IPS-11a (cell line): Measurements from ENCODE around the gene DCTN3.

Experiments
- H3K4me3 ChIP-seq: one replicate; pipeline ENCODE4 v1.5.1; 2013; ENCODE audit warnings: low read depth, low read length, control low read depth

DCTN3 gene

DNA sequence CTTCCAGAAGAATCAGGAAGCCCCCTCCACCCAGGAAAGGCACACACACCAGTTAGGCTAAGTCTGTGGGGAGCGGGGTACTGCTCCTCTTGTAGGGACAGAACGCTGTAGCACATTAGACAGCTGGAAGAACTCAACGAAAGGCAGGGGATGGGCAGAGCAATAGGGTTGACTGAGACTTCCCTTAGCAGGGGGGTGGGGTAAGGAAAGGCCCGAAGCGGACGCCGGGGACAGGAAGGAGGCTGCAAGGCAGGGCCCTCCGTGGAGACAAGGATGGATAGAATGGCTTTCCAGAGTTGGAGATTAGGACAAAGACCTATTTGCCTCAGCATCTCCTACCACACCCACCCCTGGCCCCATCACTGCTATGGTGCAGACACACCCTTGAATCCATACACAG lies 45.1 kb downstream of the DCTN3 start:
- no peak overlapping the region for H3K4me3 ChIP-seq

DNA sequence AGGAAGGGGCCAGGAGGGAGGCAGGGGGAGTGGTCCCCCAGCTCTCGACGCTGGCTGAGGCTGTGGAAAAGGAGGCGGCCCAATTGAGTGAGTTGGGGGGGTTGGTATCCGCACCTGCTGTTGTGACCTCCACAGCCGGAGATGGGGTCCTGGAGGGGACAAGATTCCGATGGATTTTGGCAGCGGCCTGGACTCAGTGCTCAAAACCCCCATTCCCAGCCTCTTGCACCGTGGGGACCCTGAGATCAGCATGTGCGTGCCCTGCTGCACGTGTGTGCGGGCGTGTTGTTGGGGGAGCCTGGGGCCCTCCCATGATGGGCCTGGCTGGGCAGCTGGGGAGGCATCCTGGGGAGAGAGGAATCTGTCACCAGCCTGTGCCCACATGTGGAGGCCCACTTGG lies 45.7 kb downstream of the DCTN3 start:
- H3K4me3 ChIP-seq = no peak overlapping the region

DNA sequence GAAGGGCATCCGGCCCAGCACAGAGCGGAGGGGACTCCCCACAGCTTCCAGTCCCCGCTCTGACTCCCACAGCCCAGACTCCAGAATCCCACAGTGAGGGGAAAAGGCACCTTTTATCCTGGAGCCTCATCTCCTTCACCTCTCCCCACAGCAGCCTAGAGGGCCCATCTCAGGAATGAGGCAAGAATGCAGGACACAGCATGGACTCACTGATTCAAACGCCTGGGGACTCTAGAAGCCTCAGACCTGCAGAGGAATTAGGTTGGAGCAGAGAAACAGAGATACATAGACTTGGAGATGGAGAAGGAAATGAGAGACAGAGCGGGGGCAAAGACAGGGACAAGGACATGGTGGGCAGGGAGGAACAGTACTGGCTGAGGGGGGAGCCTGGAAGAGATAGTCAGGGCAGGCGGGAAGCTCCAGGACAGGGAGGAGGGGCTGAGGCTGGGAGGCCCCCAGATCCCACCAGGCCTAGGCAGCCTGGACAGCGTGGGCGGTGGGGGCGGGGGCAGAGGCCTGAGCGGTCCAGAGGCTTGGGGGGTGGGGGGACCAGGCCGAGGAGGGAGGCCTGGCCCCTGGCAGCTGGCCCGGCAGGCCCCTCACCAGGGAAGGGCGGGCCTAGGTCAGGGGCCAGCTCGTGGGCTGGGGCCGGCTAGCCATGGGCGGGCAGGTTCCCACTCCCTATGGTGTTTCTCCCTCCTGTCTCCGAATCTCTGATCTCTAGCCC lies 46.5 kb downstream of the DCTN3 start:
- no peak overlapping the region for H3K4me3 ChIP-seq

DNA sequence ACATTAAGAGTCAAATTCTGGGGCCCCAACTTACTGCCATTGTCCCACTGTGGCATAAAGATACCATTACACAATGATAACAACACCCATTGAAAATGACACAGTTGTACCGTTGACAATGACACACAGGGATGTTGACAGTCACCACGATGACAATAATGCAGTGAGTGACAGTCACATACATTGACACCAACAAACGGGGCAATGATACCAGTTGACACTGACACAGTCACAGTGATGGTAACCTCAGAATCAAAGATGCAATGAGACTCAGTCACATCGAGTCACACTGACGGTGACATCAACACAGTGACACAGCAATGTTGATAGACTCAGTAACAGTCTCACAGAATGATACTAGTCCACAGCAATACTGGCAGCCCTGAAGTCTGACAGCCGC lies 47.7 kb downstream of the DCTN3 start:
- H3K4me3 ChIP-seq = no peak overlapping the region

DNA sequence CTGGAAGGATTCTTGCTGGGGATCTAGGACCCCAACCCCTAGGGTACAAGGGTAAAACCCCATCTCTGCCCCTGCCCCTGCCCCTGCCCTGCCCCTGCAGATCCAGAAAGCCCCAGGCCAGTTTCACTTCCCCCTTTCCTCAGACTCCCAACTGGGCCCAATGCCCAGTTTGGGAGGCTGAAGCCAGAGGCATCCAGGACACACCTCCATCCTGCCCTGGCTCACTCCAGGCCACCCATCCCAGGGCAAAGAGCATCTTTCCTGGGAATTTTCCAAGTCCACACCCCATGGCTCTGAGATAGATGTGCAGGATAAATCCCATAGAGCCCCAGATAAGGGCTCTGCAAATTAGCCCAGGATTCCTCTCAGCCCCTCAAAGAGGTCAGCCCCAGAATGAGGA lies 48.2 kb downstream of the DCTN3 start:
- H3K4me3 ChIP-seq = no peak overlapping the region

DNA sequence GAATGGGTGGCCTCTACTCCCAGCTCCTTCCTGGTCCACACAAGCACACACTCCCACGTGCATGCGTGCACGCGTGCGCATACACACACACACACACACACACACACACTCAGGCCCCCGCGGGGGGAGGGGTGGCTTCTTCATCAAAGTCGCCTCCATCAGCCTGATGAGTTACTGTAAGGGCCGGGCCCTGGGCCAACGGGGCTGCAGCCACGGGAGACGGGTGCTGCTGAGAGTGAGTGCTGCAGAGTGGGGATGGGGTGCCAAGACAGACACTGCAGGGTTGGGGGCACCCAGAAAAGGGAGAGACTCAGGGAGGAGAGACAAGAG lies 48.8 kb downstream of the DCTN3 start:
- no peak overlapping the region for H3K4me3 ChIP-seq

DNA sequence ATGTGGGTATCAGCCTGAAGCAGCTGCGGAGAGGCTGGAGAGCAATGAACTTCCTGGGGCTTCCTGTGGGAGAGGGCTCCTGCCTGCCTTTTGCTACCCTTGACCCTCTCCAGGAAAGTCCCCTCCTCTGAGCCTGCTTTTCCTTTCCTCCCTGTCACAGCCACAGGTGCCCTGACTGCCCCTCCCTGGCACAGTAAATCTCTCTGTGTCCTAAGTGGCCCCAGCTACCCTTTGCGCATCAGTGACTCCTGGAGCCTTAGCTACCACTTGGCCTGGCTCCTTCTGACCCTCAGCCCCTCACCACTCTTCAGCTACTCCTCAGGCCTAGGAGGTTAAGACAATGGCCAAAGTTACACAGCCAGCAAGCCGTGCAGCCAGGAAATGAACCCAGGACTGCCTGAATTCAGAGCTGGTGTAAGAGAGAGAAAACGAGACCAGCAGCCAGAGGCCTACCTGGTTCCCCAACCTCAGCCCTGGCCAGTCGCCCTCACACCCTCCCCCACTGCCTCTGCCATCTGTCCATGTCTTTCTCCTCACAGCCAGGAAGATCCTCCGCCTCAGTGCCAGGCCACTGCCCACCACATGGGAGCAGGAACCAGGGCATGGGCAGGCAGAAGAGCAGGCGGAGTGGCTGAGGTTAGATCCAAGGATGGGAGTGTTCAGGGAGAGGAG lies 49.4 kb downstream of the DCTN3 start:
- H3K4me3 ChIP-seq = no peak overlapping the region

DNA sequence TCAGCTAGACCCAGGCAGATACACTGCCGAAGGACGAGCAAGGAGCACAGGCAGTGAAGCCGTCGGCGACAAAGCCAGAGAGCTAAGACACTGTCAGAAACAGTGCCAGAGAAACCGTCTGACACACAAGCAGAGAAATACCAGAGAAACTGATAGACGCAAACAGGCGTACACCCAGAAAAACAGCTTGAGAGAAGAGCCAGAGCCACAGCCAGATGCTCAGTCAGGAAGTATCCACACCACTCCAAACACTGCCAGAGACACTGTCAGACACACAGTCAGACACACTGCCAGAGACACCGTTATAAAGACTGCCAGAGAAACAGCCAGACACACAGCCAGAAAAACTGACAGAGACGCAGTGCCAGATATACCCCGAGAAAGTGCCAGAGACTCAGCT lies 49.9 kb downstream of the DCTN3 start:
- H3K4me3 ChIP-seq = no peak overlapping the region

DNA sequence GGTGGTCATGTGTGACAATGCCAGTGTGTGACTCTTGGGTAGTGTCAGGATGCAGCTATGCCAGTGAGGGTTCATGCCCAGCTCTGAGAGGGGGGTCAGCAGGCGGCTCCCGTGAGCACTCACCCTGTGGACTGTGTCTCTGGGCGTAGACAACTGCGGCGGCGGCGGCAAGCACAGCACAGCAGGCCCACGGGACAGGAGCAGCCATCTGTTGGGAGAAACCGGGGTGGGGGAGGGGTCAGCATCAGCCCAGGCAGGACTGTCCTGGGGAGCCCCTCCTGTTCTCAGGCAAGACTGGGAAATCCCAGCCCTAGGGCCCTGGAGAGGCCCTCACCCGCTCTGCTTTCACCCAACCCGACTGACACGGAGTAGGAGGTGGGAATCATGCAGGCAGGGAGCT lies 51.5 kb downstream of the DCTN3 start:
- no peak overlapping the region for H3K4me3 ChIP-seq

DNA sequence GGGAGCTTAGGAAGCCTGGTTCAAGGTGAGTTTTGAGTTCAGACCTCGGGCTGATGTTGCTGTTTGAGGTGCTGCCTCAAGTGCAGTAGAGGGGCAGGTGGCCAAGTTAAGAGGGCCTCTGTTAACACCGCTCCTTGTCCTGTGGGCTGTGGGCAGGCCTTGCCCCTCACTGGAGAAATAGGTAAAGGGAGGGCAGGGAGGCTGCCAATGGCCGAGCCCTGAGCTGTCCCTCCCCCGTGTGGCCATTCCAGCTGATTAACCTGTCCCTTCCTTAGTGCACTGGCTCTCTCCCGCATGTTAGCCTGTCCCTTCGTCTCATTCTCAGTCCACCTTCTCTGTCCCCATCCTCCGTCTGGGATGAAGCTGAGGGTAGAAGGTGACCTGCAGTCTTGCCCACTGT lies 52.2 kb downstream of the DCTN3 start:
- no peak overlapping the region for H3K4me3 ChIP-seq

DNA sequence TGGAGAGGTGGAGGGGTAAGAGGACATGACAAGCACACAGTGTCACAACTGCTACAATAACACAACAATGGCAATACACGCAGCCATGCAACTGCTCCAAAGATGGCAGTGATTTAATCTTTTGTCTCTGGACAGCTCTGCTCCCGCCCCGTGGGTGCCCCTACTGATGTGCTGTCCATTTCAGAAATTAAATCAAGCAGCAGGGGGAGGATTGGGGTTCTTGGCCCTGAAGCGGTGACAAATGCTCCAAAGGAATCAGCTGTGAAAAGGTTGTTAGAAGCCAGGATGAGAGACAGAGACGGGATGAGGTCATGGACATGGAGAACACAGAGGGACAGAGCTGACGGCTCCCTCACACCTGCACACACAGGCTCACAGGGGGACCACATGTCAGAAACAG lies 53.3 kb downstream of the DCTN3 start:
- no peak overlapping the region for H3K4me3 ChIP-seq

DNA sequence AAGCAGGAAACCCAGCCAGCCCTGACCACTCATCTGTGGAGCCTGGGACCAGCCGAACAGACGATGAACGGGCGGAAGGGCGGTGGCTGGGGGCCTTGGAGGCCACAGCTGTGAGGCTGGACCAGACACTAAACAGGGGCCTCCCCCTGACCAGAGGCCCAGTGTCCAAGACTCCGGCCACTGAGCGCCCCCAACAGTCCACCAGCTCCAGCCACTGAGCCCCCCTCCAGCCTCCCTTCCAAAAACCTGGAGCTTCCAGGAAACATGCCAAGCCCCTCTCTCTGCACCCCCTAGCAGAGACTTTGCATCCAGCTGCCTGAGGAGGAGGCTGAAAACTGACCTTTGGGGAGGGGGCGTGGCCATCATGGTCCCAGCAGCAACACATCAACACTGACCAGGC lies 54.0 kb downstream of the DCTN3 start:
- no peak overlapping the region for H3K4me3 ChIP-seq

DNA sequence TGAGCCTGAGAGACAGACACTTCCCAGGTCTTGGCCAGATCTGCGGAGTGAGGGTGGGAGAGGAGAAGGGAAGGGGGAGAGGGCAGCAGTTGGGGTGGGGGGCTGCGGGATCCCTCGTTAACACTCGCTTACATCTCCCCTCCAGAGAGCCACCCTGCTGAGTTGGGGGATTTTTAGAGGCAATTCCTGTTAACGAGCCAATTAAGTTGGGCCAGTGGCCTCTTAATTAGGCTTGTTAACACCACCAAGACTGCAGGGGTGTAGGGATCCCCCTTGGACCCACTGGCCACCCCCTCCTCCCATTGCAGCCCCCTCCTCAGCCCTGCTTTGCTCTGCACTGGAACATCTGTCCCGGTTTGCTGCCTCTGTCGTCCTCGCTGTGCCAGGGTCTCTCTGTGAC lies 54.4 kb downstream of the DCTN3 start:
- no peak overlapping the region for H3K4me3 ChIP-seq

DNA sequence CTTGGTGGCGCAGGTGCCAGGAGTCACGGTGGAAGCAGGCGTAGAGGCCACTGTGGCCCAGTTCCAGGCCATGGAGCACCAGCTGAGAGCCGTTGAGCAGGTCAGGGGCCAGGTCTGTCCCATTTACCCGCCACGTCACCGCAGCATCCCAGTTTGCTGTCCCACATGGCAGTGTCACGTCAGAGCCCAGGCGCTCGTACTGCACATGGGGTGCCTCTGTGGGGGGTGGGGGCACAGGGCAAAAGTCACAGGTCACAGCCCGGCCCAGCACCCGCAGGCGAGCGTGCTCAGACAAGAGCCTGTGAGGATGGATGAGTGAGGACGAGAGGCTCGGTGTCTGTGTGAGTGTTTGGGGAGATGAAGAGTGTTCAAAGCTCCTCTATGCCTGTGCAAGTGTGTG lies 55.7 kb downstream of the DCTN3 start:
- no peak overlapping the region for H3K4me3 ChIP-seq
